Type B pancreatic cell (in vitro differentiated cells): Measurements from ENCODE around the gene GTF2H4. TPM values are rescaled to one million over a fixed set of nuclear protein-coding genes. Genes with fewer than 3 reads are reported as not detected.

Experiments used
- DNase-seq: peaks from one replicate; pipeline ENCODE4 v3.0.0; 2021; ENCODE audit warnings: mixed read lengths; ENCODE audit not compliant: unreplicated experiment; ENCODE audit errors: extremely low spot score
- H3K27ac Mint-ChIP-seq: 2 replicates; pipeline ENCODE4 v1.8.0; 2021; ENCODE audit warnings: mild to moderate bottlenecking, mixed read lengths
- H3K27me3 Mint-ChIP-seq: 2 replicates; pipeline ENCODE4 v1.8.0; 2021; ENCODE audit warnings: mixed read lengths
- H3K36me3 Mint-ChIP-seq: 2 replicates; pipeline ENCODE4 v1.8.0; 2021; ENCODE audit warnings: mixed read lengths
- H3K4me1 Mint-ChIP-seq: one replicate; pipeline ENCODE4 v1.8.0; 2021; ENCODE audit warnings: mixed read lengths; ENCODE audit not compliant: unreplicated experiment
- H3K4me3 Mint-ChIP-seq: 2 replicates; pipeline ENCODE4 v1.8.0; 2021; ENCODE audit warnings: mild to moderate bottlenecking, mixed read lengths
- H3K9me3 Mint-ChIP-seq: 2 replicates; pipeline ENCODE4 v1.8.0; 2021; ENCODE audit warnings: mixed read lengths
- total RNA-seq: library from RNA; stranded (reverse); gene quantifications from 2 replicates; pipeline ENCODE4 v1.2.1, GENCODE V29; 2021; ENCODE audit warnings: low replicate concordance
- TF ChIP-seq, protein P1 (sequence below): fragments of 200-600 bp; sonication (generic); conservative IDR thresholded peaks from 2 replicates; pipeline ENCODE4 v1.5.0; 2021; ENCODE audit warnings: antibody characterized with exemption, mild to moderate bottlenecking

The GTF2H4 gene
- total RNA-seq, 1 donor from 2014 or later: 78.7 TPM

DNA sequence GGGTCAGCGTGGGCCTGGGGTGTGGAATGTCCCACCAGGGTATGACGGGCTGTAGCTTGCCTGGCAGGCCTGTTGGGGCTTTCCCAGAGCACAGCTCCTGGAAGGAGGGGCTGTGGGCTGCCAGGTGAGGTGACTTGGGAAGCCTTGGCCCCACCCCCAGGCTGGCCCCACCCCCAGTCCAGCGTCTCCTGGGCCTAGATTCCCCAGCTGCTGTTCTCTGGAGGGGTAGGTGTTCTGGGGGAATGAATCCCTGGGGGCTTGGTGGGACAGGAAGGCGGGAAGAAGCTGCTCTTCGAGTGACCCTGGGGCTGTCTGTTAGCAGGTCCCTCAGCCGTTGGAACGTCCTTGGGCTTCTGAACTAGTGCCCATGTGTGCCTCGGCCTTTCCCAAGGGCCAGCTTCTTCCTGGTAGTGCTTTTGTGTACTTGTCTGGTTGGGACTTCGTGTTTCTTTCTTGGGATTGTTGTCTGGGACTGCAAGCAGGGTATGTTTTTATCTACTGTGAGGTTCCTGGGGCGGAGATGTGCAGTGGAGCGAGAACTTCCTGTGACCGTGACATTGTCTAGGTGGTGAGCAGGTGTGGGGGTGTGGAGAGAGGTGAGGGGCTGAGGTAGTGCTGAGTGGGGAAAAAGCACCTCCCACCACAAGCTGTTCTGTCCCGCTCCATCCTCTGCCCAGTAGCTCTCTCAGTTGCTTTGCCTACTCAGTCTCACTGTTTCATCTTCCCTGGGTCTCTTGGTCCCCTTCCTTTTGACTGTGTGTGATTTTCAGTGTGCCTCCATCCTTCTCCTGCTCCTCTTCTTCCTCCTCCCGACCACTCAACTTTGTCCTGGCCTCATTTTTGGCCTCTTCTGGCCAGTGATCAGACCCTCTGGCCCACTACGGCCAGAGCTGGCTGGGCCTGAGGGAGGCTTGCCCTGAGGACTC lies 25.0 kb upstream of the GTF2H4 start:
- Mint-ChIP-seq H3K4me1 (peaks cover 66% of the 10 kb centered on the region), H3K36me3 (peaks cover 5% of the 10 kb centered on the region), H3K27ac (peak overlapping the region; percentile 97), H3K27me3 (no peaks in the 10 kb centered on the region), H3K4me3 (peak overlapping the region; percentile 92), H3K9me3 (no peaks in the 10 kb centered on the region)
- DNase-seq: no peak
- TF ChIP-seq, protein P1, sequence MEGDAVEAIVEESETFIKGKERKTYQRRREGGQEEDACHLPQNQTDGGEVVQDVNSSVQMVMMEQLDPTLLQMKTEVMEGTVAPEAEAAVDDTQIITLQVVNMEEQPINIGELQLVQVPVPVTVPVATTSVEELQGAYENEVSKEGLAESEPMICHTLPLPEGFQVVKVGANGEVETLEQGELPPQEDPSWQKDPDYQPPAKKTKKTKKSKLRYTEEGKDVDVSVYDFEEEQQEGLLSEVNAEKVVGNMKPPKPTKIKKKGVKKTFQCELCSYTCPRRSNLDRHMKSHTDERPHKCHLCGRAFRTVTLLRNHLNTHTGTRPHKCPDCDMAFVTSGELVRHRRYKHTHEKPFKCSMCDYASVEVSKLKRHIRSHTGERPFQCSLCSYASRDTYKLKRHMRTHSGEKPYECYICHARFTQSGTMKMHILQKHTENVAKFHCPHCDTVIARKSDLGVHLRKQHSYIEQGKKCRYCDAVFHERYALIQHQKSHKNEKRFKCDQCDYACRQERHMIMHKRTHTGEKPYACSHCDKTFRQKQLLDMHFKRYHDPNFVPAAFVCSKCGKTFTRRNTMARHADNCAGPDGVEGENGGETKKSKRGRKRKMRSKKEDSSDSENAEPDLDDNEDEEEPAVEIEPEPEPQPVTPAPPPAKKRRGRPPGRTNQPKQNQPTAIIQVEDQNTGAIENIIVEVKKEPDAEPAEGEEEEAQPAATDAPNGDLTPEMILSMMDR: no peak

- TF ChIP-seq, protein P1: no peak
- H3K36me3 Mint-ChIP-seq: peaks cover 5% of the 10 kb centered on the region
Measured at GRCh38 chr6:30883685-30884520, 24.1 kb upstream of the GTF2H4 start, which contains the start of gene DDR1. TSS of gene DDR1 (plus strand) at chr6:30884519. CDS start at chr6:30888730, 4,211 bp downstream.

DNA sequence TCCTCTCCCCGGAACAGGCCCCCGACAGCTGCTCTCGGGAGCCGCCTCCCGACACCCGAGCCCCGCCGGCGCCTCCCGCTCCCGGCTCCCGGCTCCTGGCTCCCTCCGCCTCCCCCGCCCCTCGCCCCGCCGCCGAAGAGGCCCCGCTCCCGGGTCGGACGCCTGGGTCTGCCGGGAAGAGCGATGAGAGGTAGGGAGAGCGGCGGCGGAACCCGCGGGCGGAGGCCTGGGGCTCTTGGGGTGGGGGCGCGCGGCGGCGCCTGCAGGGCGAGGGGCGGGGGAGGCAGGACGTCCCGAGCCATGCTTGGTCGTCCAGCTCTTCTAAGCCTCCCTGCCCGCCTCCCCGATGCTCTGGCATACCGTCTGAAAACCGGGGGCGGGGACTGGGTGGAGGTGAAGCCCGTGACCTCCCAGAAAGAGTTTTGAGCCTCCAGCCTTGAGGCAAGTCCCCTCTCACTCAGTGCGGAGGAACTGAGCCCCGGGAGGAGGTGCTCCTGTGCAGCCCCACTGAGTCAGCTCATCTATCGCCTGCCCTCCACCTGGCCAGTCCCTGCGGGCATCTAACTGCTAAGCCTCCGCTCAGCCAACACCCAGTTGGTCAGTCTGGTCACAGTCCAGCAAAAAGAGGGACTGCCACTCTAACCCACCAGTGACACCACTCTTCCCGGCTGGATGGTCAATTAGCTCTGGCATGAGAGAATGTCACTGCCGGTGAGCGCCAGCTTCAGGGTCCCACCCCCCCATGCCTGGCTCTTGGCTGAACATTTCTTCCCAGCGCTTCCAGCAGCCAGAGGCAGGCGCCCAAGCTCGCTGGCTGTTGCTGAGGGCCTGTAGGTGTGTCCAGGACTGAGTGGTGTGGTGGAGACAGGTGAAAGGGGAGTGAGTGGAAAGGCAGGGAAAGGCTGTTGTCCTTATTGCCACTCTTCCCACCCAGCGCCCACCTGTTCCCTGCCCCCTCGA lies 23.2 kb upstream of the GTF2H4 start:
- Mint-ChIP-seq H3K27ac (peak overlapping the region; percentile 99), H3K27me3 (no peaks in the 10 kb centered on the region)

More at GRCh38 chr6:30883685-30884520, 24.1 kb upstream of the GTF2H4 start, which contains the start of gene DDR1:
- DNase-seq: no peak
- H3K9me3 Mint-ChIP-seq: no peaks in the 10 kb centered on the region
- peak within 1 kb of the TSS; percentile 99 for H3K27ac Mint-ChIP-seq
- H3K27me3 Mint-ChIP-seq: no peaks in the 10 kb centered on the region
- H3K4me1 Mint-ChIP-seq: peaks cover 63% of the 10 kb centered on the region
- peak within 1 kb of the TSS; percentile 93 for H3K4me3 Mint-ChIP-seq

DNA sequence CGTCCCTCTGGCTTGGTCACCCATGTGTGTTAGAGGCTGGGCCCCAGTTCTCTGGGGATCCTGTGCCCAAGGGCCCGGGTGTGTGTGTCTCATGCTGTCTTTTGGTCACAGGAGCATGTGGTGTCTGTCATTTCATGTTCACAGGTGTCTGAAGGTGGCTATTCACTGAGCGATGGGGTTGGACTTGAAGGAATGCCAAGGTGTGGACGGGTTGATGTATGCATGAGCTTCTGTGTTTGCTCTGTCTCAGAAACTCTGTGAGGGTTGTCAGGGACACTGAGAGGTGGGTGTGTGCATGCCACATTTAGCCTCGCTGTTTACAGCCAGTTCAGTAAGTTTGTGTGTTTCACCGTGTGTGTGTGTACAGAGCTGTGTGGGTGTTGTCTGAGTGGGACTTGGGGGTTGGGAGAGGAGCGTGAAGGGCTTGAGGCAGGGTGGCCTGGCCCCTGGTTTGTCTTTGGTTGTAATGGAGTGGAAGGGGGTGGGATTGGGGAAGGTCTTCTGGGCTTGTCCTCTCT lies 22.5 kb upstream of the GTF2H4 start:
- H3K27me3 Mint-ChIP-seq: no peaks in the 10 kb centered on the region
- peak overlapping the region; percentile 99 for H3K27ac Mint-ChIP-seq
- H3K4me1 Mint-ChIP-seq: peaks cover 63% of the 10 kb centered on the region
- TF ChIP-seq, protein P1: no peak
- no peaks in the 10 kb centered on the region for H3K9me3 Mint-ChIP-seq
- no peak for DNase-seq
- H3K4me3 Mint-ChIP-seq: peak overlapping the region; percentile 93
- peaks cover 15% of the 10 kb centered on the region for H3K36me3 Mint-ChIP-seq

More for the DNA sequence above, 23.2 kb upstream of the GTF2H4 start:
- Mint-ChIP-seq H3K4me3 (peak overlapping the region; percentile 93), H3K36me3 (peaks cover 8% of the 10 kb centered on the region), H3K4me1 (peaks cover 63% of the 10 kb centered on the region), H3K9me3 (no peaks in the 10 kb centered on the region)
- no peak for DNase-seq
- TF ChIP-seq, protein P1: no peak
